Posterior vena cava (tissue), 2 donors: ENCODE measurements around the gene GZMA. TPM values are rescaled to one million over a fixed set of nuclear protein-coding genes. Genes with fewer than 3 reads are reported as not detected.
"Not testable (repeated sequence)": the region's sequence is repeated elsewhere in the genome, so short reads cannot be mapped to it uniquely, and the experiment has no call there.

ENCODE experiments used
- DNase-seq: peaks from one replicate; pipeline ENCODE4 v3.0.0-alpha.2; 2020; ENCODE audit warnings: low spot score
- intact Hi-C, 2 donors: fragments of 100-400 bp; cut with DNase I; formaldehyde crosslinking; loops; one replicate each; pipeline versions ENCODE4 v1.14.1 to v1.14.2; 2022 to 2023
- long read RNA-seq, 2 donors: library from polyadenylated mRNA; unstranded; transcript quantifications; one replicate each; pipeline ENCODE4 v2.0.0, GENCODE V29; 2020 to 2021
- total RNA-seq, 2 donors: library from RNA; stranded (reverse); fragmentation: NEBNext Ultra II Directional; extraction: Animal tissue kit (Norgen Biotek cat#: 25700); gene quantifications; one replicate each; pipeline ENCODE4 v1.2.1, GENCODE V29; 2021
- donor health status: DM: yes; HTN: yes; CAD: no.
- donor health status: DM: yes; HTN: yes; CAD: no.

Gene GZMA
- 1 to 10 TPM; 1.6 to 1.7 TPM for total RNA-seq
- long read RNA-seq, donor 1, result 0 reads
- long read RNA-seq, donor 2, result 0 reads

DNA sequence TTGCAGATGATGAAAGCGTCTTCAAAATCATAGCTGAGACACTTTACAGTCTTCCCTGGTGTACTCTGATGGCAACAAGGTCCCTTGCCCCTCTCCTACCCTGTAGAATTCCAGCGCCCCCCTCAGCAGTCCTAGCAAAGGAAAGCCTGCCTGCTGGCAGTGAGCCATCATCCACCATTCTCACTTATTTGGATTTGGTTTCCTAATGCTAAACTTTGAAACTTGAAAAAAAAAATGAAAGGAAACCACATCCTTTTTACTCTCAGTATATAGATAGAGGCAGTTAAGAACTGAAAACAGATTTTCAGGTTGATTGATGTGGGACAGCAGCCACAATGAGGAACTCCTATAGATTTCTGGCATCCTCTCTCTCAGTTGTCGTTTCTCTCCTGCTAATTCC is at the start of gene GZMA:
GZMA (plus strand) TSS at position 299 of the 400 bp plus-strand sequence; CDS start at position 336, 37 bp downstream.
- no peak for DNase-seq
- intact Hi-C loops, result no loop called here

DNA sequence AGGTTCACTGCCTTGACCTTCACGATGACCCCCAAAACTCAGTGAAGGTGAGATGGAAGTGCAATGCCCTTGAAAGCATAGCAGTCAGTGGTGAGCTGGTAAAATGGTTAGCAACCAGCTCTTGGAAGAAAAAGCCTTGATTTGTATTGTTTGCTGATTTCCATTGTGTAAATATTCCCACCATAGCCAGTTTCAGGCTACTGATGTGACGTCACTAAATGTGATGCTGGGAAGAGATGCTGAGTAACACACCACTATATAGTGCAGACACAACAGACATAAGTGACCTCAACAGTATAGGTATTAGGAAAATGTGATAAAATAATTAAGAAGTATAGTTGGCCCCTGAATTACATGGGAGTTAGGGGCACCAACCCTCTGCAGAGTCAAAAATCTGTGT is 47.3 kb upstream of the GZMA start:
- no peak for DNase-seq
- intact Hi-C loops, result no loop called here

GRCh38 chr5:55062039-55062779 is 40.2 kb upstream of the GZMA start:
- no peak for DNase-seq
- intact Hi-C loops, result no loop called here

GRCh38 chr5:55063220-55063863 is 39.1 kb upstream of the GZMA start:
- DNase-seq, result no peak
- intact Hi-C loops, result no loop called here

GRCh38 chr5:55063899-55064298 is 38.5 kb upstream of the GZMA start:
- intact Hi-C loops, result no loop called here
- no peak for DNase-seq

GRCh38 chr5:55064523-55064922 is 37.9 kb upstream of the GZMA start:
- intact Hi-C loops, result no loop called here
- DNase-seq, result no peak

DNA sequence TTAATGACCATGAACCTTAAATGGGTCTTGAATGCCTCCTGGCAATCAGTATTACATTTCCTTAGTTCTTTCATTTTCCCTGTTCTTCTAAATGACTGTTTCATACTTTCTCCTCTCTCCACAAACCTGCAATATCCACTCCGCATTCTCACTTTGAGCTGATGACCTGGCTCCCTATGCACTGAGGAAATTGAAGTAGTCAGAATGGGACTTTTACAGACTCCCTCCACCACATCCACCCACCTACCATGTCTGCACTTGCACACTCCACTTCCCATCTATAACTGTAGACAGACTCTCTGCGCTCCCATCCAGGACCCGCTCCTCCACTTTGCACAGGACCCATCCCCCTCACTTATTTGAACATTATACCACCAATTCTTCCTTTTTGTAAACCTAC is 36.2 kb upstream of the GZMA start:
- DNase-seq, result no peak
- intact Hi-C loops, result no loop called here

- intact Hi-C loops, result loop anchor here in 1 of 2 donors (5.0 kb wide), 1 partner anchor 1854 kb away; no protein-coding TSS in a partner anchor
- DNase-seq, result no peak
Observed at GRCh38 chr5:55070968-55071367, 31.5 kb upstream of the GZMA start.

GRCh38 chr5:55071413-55071812 is 31.0 kb upstream of the GZMA start:
- no peak for DNase-seq
- intact Hi-C loops, result loop anchor here in 1 of 2 donors (5.0 kb wide), 1 partner anchor 1854 kb away; no protein-coding TSS in a partner anchor

GRCh38 chr5:55072666-55073065 is 29.8 kb upstream of the GZMA start:
- DNase-seq, result no peak
- intact Hi-C loops, result loop anchor here in 1 of 2 donors (5.0 kb wide), 1 partner anchor 1855 kb away; no protein-coding TSS in a partner anchor

DNA sequence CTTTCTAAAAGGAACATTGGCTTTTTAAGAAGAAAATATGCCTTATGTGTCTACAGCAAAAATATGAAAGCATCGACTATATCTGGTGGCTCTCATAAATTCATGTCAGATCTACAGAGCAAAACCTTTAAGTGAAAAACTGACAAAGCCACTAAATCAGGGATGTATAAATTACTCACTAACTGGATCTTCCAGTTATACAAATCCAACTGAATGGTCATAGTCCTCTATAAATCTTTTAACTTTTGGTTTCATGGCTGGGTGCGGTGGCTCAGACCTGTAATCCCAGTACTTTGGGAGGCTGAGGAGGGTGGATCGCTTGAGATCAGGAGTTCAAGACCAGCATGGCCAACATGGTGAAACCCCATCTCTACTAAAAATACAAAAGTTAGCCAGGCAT is 29.2 kb upstream of the GZMA start:
- no peak for DNase-seq
- intact Hi-C loops, result loop anchor here in 1 of 2 donors (5.0 kb wide), 1 partner anchor 1856 kb away; no protein-coding TSS in a partner anchor

DNA sequence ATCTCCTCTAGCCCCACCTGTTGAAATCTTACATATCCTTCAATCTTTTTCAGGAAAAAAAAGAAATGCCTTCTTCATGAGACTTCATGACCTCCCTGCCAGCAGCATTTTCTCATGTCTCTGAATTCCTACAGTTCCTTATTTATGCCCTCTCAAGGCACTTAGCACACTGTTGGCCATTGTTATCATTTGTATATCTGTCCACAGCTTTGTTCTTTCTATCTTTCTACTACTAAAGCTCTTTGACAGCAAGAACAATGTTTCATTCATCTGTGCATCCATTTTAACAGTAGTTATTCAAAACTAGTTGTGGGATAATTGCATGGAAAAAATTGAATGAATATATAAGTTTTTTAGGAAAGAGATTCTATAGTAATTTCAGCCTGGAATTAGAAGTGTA is 20.9 kb upstream of the GZMA start:
- intact Hi-C loops, result no loop called here
- no peak for DNase-seq

GRCh38 chr5:55089301-55089700 is 13.1 kb upstream of the GZMA start:
- intact Hi-C loops, DNase-seq: not testable (repeated sequence)

GRCh38 chr5:55091011-55091410 is 11.4 kb upstream of the GZMA start:
- intact Hi-C loops, DNase-seq: not testable (repeated sequence)

DNA sequence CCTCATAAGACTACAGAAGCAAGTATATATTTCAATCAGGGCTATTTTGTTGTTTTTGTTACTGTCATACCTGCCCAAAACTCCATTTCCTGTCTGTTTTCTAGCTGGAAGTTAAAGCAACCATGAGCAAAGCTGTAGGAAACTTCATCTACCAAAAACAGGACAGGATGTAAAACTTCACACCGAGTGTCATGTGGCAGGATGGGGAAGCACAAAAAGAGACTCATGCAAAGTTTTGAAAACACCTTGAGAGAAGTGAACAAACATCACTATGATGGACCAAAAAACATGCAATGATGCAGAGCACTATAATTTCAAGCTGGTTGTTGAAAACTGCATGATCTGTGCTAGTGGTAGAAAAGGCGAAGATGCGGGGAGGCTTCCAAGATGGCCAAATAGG is 6.3 kb upstream of the GZMA start:
- no peak for DNase-seq
- intact Hi-C loops, result no loop called here

DNA sequence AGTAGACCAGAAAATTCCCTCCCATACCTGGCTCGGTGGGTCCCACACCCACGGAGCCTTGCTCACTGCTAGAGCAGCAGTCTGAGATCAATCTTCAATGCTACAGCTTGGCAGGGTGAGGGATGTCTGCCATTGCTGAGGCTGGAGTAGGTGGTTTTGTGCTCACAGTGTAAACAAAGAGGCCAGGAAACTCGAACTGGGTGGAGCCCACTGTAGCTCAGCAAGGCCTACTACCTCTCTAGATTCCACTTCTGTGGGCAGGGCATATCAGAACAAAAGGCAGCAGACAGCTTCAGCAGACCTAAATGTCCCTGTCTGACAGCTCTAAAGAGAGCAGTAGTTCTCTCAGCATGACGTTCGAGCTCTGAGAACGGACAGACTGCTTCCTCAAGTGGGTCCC is 5.6 kb upstream of the GZMA start:
- no peak for DNase-seq
- intact Hi-C loops, result no loop called here

- intact Hi-C loops, DNase-seq: not testable (repeated sequence)
Observed at GRCh38 chr5:55101148-55101547, 1.3 kb upstream of the GZMA start.

GRCh38 chr5:55101556-55102276 is 730 bp upstream of the GZMA start:
- DNase-seq, result no peak
- intact Hi-C loops, result no loop called here

DNA sequence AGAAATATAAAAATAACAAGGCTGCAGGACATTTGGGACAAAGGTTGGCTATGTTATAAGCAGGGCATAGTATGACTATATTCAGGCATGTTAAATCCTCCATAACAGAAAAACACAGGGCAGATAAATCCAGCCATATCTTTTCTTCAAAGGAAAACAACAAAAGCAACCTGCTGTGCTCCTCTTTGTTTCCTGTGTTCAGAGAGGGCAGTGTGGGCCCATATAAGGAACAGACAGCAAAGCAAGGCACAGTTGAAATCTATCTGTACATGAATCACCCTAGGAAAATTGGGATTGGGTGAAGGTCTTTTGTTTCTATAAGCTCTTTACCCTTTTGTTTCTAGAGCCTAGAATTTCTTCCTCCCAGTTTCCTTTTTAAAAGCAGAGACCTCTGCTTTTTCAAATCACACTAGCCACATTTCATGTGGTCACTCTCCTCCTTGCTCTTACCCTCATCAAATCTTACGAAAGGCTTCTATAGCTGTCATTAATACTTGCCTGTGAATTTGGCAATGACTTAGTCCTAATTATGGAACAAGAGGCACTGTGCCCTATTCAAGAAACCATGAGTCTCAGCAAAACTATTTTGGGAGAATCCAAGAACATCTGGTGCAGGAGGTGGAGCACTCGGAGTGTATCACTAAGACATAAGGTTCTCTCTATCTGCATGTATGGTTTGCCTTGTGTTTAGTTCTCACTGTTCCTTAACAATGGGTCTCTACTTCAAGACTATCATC is 1.8 kb downstream of the GZMA start:
- no peak for DNase-seq
- intact Hi-C loops, result no loop called here
